Thyroid gland (tissue), 4 donors: ENCODE results near the gene TEDC1. TPM values are rescaled to one million over a fixed set of nuclear protein-coding genes. Genes with fewer than 3 reads are reported as not detected.

Experiments used
- DNase-seq, 2 donors: peaks; one replicate each; pipeline ENCODE4 v3.0.0-alpha.2; 2019
- H3K27ac ChIP-seq, 3 donors: fragments of 200-600 bp; sonication (generic); 1 replicate in 2 of 3; 2 replicates in 1 of 3; pipeline ENCODE4 v1.5.1; 2016 to 2019; ENCODE audit warnings: mild to moderate bottlenecking in 1 of 3, moderate library complexity in 1 of 3
- H3K27me3 ChIP-seq: fragments of 200-600 bp; sonication (generic); one replicate; pipeline ENCODE4 v1.5.1; 2019
- H3K36me3 ChIP-seq, 2 donors: fragments of 200-600 bp; sonication (generic); one replicate each; pipeline ENCODE4 v1.5.1; 2016 to 2019
- H3K4me1 ChIP-seq, 2 donors: fragments of 200-600 bp; sonication (generic); one replicate each; pipeline ENCODE4 v1.5.1; 2017 to 2019
- H3K4me3 ChIP-seq, 3 donors: fragments of 200-600 bp; sonication (generic); replicated peaks in 1 of 3; 1 replicate in 2 of 3; 2 replicates in 1 of 3; pipeline ENCODE4 v1.5.1; 2016; ENCODE audit warnings: mild to moderate bottlenecking in 1 of 3
- H3K9me3 ChIP-seq: fragments of 200-600 bp; sonication (generic); one replicate; pipeline ENCODE4 v1.5.1; 2017
- POLR2A ChIP-seq, 2 donors: fragments of 450-650 bp; IDR thresholded peaks; one replicate each; pipeline ENCODE4 v1.6.1; 2017; ENCODE audit warnings: antibody characterized with exemption in 2 of 2, mild to moderate bottlenecking in 2 of 2, moderate library complexity in 1 of 2
- WGBS, 2 donors: methylation state at CpG; one replicate each; pipeline ENCODE4 v1.1.5; 2017; 5-methylcytosine and 5-hydroxymethylcytosine counted together
- intact Hi-C: fragments of 100-400 bp; cut with DNase I; formaldehyde crosslinking; loops from one replicate; pipeline ENCODE4 v1.15.1; 2023
- total RNA-seq, 4 donors: library from RNA; depleted of rRNA; stranded (reverse); fragments of >200 nt; gene quantifications; one replicate each; pipeline ENCODE4 v1.2.3, GENCODE V29; 2016
- TF ChIP-seq, protein P1 (sequence below), 6 experiments: fragments of 200-600 bp in 3 of 6; fragments of 450-650 bp in 3 of 6; sonication (generic) in 3 of 6; IDR thresholded peaks; one replicate each; pipeline ENCODE4 v1.5.1; 2016 to 2019; ENCODE audit warnings: antibody characterized with exemption in 6 of 6, mild to moderate bottlenecking in 2 of 6, inconsistent platforms in 1 of 6, moderate library complexity in 1 of 6

TEDC1 gene
- total RNA-seq, 4 donors from 2014 or later = 3.4 to 13.9 (median 8.5) TPM

GRCh38 chr14:105449276-105450122, 41.5 kb upstream of the TEDC1 start:
- peaks cover 19 to 29% of the 10 kb centered on the region in 2 donors for H3K36me3 ChIP-seq
- WGBS, 2 donors = 82 to 93% methylated on average over 10 to 41 of the region's 47 CpGs

DNA sequence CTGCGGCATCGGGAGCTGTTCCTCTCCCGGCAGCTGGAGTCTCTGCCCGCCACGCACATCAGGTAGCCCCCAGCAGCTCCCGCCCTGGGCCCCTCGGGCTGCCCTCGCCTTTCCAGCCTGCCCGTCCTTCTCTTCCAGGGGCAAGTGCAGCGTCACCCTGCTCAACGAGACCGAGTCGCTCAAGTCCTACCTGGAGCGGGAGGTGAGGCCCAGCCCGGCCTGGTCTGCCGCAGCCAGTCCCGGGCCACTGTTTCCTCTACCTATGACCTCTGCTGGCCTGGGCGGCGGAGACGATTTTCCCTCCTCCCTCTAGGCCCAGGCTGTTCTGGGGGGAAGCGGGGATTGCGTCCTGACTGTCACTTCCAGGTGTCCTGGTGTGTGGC, 40.9 kb upstream of the TEDC1 start:
- H3K9me3 ChIP-seq = no peaks in the 10 kb centered on the region
- peaks cover 3 to 9% of the 10 kb centered on the region in 2 donors for H3K4me1 ChIP-seq
- no peaks in the 10 kb centered on the region for H3K27me3 ChIP-seq
- H3K27ac ChIP-seq = no peak overlapping the region
- TF ChIP-seq POLR2A (IDR thresholded peaks at IDR 0.05) = no peak
- TF ChIP-seq, protein P1, sequence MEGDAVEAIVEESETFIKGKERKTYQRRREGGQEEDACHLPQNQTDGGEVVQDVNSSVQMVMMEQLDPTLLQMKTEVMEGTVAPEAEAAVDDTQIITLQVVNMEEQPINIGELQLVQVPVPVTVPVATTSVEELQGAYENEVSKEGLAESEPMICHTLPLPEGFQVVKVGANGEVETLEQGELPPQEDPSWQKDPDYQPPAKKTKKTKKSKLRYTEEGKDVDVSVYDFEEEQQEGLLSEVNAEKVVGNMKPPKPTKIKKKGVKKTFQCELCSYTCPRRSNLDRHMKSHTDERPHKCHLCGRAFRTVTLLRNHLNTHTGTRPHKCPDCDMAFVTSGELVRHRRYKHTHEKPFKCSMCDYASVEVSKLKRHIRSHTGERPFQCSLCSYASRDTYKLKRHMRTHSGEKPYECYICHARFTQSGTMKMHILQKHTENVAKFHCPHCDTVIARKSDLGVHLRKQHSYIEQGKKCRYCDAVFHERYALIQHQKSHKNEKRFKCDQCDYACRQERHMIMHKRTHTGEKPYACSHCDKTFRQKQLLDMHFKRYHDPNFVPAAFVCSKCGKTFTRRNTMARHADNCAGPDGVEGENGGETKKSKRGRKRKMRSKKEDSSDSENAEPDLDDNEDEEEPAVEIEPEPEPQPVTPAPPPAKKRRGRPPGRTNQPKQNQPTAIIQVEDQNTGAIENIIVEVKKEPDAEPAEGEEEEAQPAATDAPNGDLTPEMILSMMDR (IDR thresholded peaks at IDR 0.05) = no peak
- no peak overlapping the region for H3K4me3 ChIP-seq
- DNase-seq = no peak
- 88 to 96% methylated on average over 19 to 22 of the region's 22 CpGs for WGBS, 2 donors
- intact Hi-C loops = no loop called here
- H3K36me3 ChIP-seq = peaks cover 19 to 34% of the 10 kb centered on the region in 2 donors

More at GRCh38 chr14:105449276-105450122, 41.5 kb upstream of the TEDC1 start:
- DNase-seq = no peak
- H3K9me3 ChIP-seq = no peaks in the 10 kb centered on the region
- intact Hi-C loops = loop anchor here (5.0 kb wide), 1 partner anchor 43 kb away; the partner anchor contains the start of gene TEDC1
- H3K4me1 ChIP-seq = peaks cover 3 to 9% of the 10 kb centered on the region in 2 donors
- no peak overlapping the region for H3K27ac ChIP-seq
- H3K27me3 ChIP-seq = no peaks in the 10 kb centered on the region
- TF ChIP-seq POLR2A (IDR thresholded peaks at IDR 0.05) = no peak
- TF ChIP-seq, protein P1 (IDR thresholded peaks at IDR 0.05) = no peak
- H3K4me3 ChIP-seq = no peak overlapping the region

- TF ChIP-seq POLR2A (IDR thresholded peaks at IDR 0.05) = no peak
- TF ChIP-seq, protein P1 (IDR thresholded peaks at IDR 0.05) = no peak
- Histone ChIP-seq H3K27me3 (no peaks in the 10 kb centered on the region), H3K36me3 (peaks cover 23 to 41% of the 10 kb centered on the region in 2 donors), H3K4me1 (peaks cover 3 to 9% of the 10 kb centered on the region in 2 donors), H3K9me3 (no peaks in the 10 kb centered on the region), H3K4me3 (no peak overlapping the region), H3K27ac (no peak overlapping the region)
- no peak for DNase-seq
- intact Hi-C loops = no loop called here
- WGBS, 2 donors = 88 to 92% methylated on average over 15 to 20 of the region's 29 CpGs
Observed at GRCh38 chr14:105450864-105451720, 40.0 kb upstream of the TEDC1 start.

- no peaks in the 10 kb centered on the region for H3K9me3 ChIP-seq
- no peak for DNase-seq
- H3K4me3 ChIP-seq = no peak overlapping the region
- intact Hi-C loops = no loop called here
- 50 to 91% methylated on average over 2 to 14 of the region's 14 CpGs for WGBS, 2 donors
- H3K36me3 ChIP-seq = peaks cover 33 to 41% of the 10 kb centered on the region in 2 donors
- TF ChIP-seq, protein P1 (IDR thresholded peaks at IDR 0.05) = no peak
- TF ChIP-seq POLR2A (IDR thresholded peaks at IDR 0.05) = no peak
- no peaks in the 10 kb centered on the region for H3K27me3 ChIP-seq
- peaks cover 3 to 9% of the 10 kb centered on the region in 2 donors for H3K4me1 ChIP-seq
- H3K27ac ChIP-seq = no peak overlapping the region
Observed at GRCh38 chr14:105452963-105453362, 38.1 kb upstream of the TEDC1 start.
